Neural progenitor cell (in vitro differentiated cells): ENCODE results near the gene KIF9.

ENCODE experiments used
- EZH2 ChIP-seq: fragments of 200-600 bp; sonication (generic); IDR thresholded peaks from 2 replicates; pipeline ENCODE4 v1.6.1; 2017; ENCODE audit warnings: antibody characterized with exemption, mild to moderate bottlenecking, moderate library complexity
- EZH2phosphoT487 ChIP-seq: fragments of 200-600 bp; sonication (generic); IDR thresholded peaks from 2 replicates; pipeline ENCODE4 v1.6.1; 2017; ENCODE audit warnings: antibody characterized with exemption
- TF ChIP-seq, protein P1 (sequence below): fragments of 200-600 bp; sonication (generic); IDR thresholded peaks from 2 replicates; pipeline ENCODE4 v1.5.1; 2017; ENCODE audit warnings: antibody characterized with exemption, mild to moderate bottlenecking

DNA sequence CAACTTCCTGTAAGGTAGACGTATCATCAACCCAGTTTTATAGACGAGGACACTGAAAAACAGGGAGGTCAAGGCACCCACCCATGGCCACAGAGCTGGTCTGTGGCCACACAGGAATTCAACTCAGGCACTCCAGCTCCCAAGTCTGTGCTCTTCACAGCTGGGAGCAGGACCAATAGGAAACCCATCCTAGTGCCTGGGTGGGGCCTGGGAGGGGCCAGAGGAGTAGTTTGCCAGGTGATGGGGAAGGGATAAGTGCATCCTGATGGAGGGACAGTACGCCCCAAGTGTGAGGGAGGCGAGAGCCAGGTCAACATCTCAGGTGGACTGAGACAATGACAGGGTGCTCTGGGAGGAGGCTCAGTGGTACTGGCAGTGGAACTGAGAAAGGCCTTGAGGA is 22.0 kb downstream of the KIF9 start:
- TF ChIP-seq, protein P1, sequence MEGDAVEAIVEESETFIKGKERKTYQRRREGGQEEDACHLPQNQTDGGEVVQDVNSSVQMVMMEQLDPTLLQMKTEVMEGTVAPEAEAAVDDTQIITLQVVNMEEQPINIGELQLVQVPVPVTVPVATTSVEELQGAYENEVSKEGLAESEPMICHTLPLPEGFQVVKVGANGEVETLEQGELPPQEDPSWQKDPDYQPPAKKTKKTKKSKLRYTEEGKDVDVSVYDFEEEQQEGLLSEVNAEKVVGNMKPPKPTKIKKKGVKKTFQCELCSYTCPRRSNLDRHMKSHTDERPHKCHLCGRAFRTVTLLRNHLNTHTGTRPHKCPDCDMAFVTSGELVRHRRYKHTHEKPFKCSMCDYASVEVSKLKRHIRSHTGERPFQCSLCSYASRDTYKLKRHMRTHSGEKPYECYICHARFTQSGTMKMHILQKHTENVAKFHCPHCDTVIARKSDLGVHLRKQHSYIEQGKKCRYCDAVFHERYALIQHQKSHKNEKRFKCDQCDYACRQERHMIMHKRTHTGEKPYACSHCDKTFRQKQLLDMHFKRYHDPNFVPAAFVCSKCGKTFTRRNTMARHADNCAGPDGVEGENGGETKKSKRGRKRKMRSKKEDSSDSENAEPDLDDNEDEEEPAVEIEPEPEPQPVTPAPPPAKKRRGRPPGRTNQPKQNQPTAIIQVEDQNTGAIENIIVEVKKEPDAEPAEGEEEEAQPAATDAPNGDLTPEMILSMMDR = no peak
- TF ChIP-seq EZH2phosphoT487 (no peak), EZH2 (no peak)
